ENCODE data around the gene DDX54.

- no peak for TF ChIP-seq EZH2phosphoT487 (IDR thresholded peaks at IDR 0.05; ENCODE audit: insufficient read depth, low read depth)
- TF ChIP-seq EZH2 (IDR thresholded peaks at IDR 0.05; ENCODE audit: insufficient read depth, poor library complexity, severe bottlenecking): no peak
Observed at GRCh38 chr12:113194971-113195391, 9.7 kb upstream of the DDX54 start.
